Peyer's patch (tissue), 4 donors: Measurements from ENCODE around the gene TXK. TPM values are rescaled to one million over a fixed set of nuclear protein-coding genes. Genes with fewer than 3 reads are reported as not detected.
A peak's percentile ranks its signal among the peaks of the same experiment; 100 is the strongest.

Experiments used
- DNase-seq, 3 donors: peaks; one replicate each; pipeline ENCODE4 v3.0.0-alpha.2; 2017 to 2019
- H3K27ac ChIP-seq, 4 donors: fragments of 200-600 bp; sonication (generic); one replicate each; pipeline ENCODE4 v1.5.1; 2016 to 2019
- H3K27me3 ChIP-seq, 2 donors: fragments of 200-600 bp; sonication (generic); one replicate each; pipeline ENCODE4 v1.5.1; 2019
- H3K36me3 ChIP-seq, 3 donors: fragments of 200-600 bp; sonication (generic); one replicate each; pipeline ENCODE4 v1.5.1; 2016 to 2019
- H3K4me1 ChIP-seq, 4 donors: fragments of 200-600 bp; sonication (generic); one replicate each; pipeline ENCODE4 v1.5.1; 2016 to 2019
- H3K4me3 ChIP-seq, 4 donors: fragments of 200-600 bp; sonication (generic); 1 replicate in 3 of 4; 2 replicates in 1 of 4; pipeline ENCODE4 v1.5.1; 2016 to 2019; ENCODE audit warnings: mild to moderate bottlenecking in 1 of 4
- H3K9me3 ChIP-seq, 4 donors: fragments of 200-600 bp; sonication (generic); one replicate each; pipeline ENCODE4 v1.5.1; 2016 to 2019; ENCODE audit warnings: mild to moderate bottlenecking in 1 of 4
- CTCF ChIP-seq, 6 experiments: fragments of 450-650 bp in 4 of 6; fragments of 200-600 bp in 2 of 6; sonication (generic) in 1 of 6; IDR thresholded peaks; one replicate each; pipeline ENCODE4 v1.5.1; 2017 to 2019; ENCODE audit warnings: antibody characterized with exemption in 6 of 6, mild to moderate bottlenecking in 3 of 6, moderate library complexity in 1 of 6
- POLR2A ChIP-seq, 2 donors: fragments of 450-650 bp; IDR thresholded peaks; one replicate each; pipeline ENCODE4 v1.5.1; 2017; ENCODE audit warnings: antibody characterized with exemption in 2 of 2, mild to moderate bottlenecking in 2 of 2, moderate library complexity in 2 of 2
- small RNA-seq, 2 donors: library from RNA; depleted of rRNA; stranded (forward); fragments of <200 nt; gene quantifications; one replicate each; pipeline ENCODE3, GENCODE V24; 2016
- total RNA-seq, 4 donors: library from RNA; depleted of rRNA; stranded (reverse); fragments of >200 nt; gene quantifications; one replicate each; pipeline ENCODE4 v1.1.0, GENCODE V29; 2016

Gene TXK
- total RNA-seq, 4 donors from 2014 or later: 3.9 to 33.0 (median 9.5) TPM

- no peaks in the 10 kb centered on the region for H3K27me3 ChIP-seq
- H3K4me3 ChIP-seq: peak overlapping the region; percentile 46 to 81 (median 70)
- TF ChIP-seq POLR2A (IDR thresholded peaks at IDR 0.05) (no peak), CTCF (IDR thresholded peaks at IDR 0.05) (no peak)
- H3K9me3 ChIP-seq: no peaks in the 10 kb centered on the region
- H3K36me3 ChIP-seq: no peaks in the 10 kb centered on the region
- DNase-seq: peak in 2 of 3 donors; percentile 78 to 81
- peak overlapping the region in 3 of 4 donors; percentile 69 to 96 (median 86) for H3K27ac ChIP-seq
- peaks cover 0 to 11% (median 2%) of the 10 kb centered on the region in 4 donors for H3K4me1 ChIP-seq
These were observed 116.9 kb downstream of the TXK start for GRCh38 chr4:48017108-48017571.

Small RNAs within 50 kb of the gene (small RNA-seq; reads per million reads assigned to genes)
- gene RF00019: 0 reads per million in 2 donors
- 0 reads per million in 2 donors for gene RF00026
- gene RNU6-838P: 0 reads per million in 2 donors

Other genes starting within 250 kb of the TXK start
- 10 to 100 TPM in 3 of 4 donors, 1 to 10 TPM in 1; 7.0 to 31.4 (median 14.5) TPM for gene NFXL1, start 219.7 kb downstream of the TXK start, total RNA-seq
- 10 to 100 TPM in 2 of 4 donors, 1 to 10 TPM in 1, not detected in 1; 9.8 to 22.2 (median 11.7) TPM for gene CNGA1, start 117.6 kb downstream of the TXK start, total RNA-seq
- 10 to 100 TPM in 3 of 4 donors, 1 to 10 TPM in 1; 5.0 to 26.3 (median 13.8) TPM for gene NIPAL1, start 117.5 kb downstream of the TXK start, total RNA-seq
- 10 to 100 TPM in 2 of 4 donors, 1 to 10 TPM in 2; 5.3 to 13.0 (median 10.2) TPM for gene TEC, start 135.6 kb upstream of the TXK start, total RNA-seq
- gene SLAIN2, start 207.3 kb upstream of the TXK start, total RNA-seq: 10 to 100 TPM; 19.1 to 40.9 (median 22.4) TPM